ENCODE measurements around the gene MOV10L1. TPM values are rescaled to one million over a fixed set of nuclear protein-coding genes. Genes with fewer than 3 reads are reported as not detected.

MOV10L1 gene
- total RNA-seq, 4 donors from 2014 or later = 0.33 to 1.5 (median 1.0) TPM

- 28 to 32% methylated on average over 19 of the region's 19 CpGs for WGBS, 2 donors
- Histone ChIP-seq H3K4me3 (replicated peaks in 1 of 3) (no peak overlapping the region), H3K4me1 (peaks cover 4 to 27% of the 10 kb centered on the region in 2 donors), H3K27me3 (no peaks in the 10 kb centered on the region), H3K27ac (peak overlapping the region; percentile 8 to 65 (median 56)), H3K36me3 (no peaks in the 10 kb centered on the region), H3K9me3 (no peaks in the 10 kb centered on the region)
- DNase-seq = peak; percentile 59 to 61
- TF ChIP-seq, protein P1, sequence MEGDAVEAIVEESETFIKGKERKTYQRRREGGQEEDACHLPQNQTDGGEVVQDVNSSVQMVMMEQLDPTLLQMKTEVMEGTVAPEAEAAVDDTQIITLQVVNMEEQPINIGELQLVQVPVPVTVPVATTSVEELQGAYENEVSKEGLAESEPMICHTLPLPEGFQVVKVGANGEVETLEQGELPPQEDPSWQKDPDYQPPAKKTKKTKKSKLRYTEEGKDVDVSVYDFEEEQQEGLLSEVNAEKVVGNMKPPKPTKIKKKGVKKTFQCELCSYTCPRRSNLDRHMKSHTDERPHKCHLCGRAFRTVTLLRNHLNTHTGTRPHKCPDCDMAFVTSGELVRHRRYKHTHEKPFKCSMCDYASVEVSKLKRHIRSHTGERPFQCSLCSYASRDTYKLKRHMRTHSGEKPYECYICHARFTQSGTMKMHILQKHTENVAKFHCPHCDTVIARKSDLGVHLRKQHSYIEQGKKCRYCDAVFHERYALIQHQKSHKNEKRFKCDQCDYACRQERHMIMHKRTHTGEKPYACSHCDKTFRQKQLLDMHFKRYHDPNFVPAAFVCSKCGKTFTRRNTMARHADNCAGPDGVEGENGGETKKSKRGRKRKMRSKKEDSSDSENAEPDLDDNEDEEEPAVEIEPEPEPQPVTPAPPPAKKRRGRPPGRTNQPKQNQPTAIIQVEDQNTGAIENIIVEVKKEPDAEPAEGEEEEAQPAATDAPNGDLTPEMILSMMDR (IDR thresholded peaks at IDR 0.05) = no peak
- no peak for TF ChIP-seq POLR2A (IDR thresholded peaks at IDR 0.05)
- intact Hi-C loops (cut with DNase I) = no loop called here
Observed at GRCh38 chr22:50114221-50115021, 24.6 kb downstream of the MOV10L1 start.

DNA sequence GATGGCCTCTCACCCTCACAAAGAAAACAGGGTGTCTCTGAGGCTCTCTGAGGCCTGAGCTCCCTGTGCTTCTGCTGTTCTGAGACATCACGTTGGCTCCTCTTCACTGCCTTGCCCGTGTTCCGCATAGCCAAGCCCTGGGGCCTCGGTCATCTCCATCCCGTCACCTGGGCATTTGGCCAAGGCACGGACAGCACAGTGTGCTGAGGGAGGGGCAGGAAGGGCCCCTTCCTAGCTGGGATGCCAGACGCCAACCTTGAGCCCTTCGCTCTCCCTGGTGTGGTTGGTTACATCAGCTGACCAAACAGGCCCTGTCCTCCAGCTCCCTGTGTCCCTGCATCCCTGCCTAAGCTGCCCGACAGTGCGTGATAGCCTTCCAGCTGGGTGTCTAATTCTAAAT lies 25.9 kb downstream of the MOV10L1 start:
- no peaks in the 10 kb centered on the region for H3K27me3 ChIP-seq
- H3K27ac ChIP-seq = no peak overlapping the region
- H3K4me3 ChIP-seq (replicated peaks in 1 of 3) = no peak overlapping the region
- DNase-seq = peak; percentile 41 to 48
- no peak for TF ChIP-seq POLR2A (IDR thresholded peaks at IDR 0.05)
- TF ChIP-seq, protein P1 (IDR thresholded peaks at IDR 0.05) = no peak
- 53 to 54% methylated on average over 8 to 10 of the region's 10 CpGs for WGBS, 2 donors
- intact Hi-C loops (cut with DNase I) = no loop called here
- H3K9me3 ChIP-seq = no peaks in the 10 kb centered on the region
- H3K36me3 ChIP-seq = no peaks in the 10 kb centered on the region
- peaks cover 6 to 31% of the 10 kb centered on the region in 2 donors for H3K4me1 ChIP-seq

DNA sequence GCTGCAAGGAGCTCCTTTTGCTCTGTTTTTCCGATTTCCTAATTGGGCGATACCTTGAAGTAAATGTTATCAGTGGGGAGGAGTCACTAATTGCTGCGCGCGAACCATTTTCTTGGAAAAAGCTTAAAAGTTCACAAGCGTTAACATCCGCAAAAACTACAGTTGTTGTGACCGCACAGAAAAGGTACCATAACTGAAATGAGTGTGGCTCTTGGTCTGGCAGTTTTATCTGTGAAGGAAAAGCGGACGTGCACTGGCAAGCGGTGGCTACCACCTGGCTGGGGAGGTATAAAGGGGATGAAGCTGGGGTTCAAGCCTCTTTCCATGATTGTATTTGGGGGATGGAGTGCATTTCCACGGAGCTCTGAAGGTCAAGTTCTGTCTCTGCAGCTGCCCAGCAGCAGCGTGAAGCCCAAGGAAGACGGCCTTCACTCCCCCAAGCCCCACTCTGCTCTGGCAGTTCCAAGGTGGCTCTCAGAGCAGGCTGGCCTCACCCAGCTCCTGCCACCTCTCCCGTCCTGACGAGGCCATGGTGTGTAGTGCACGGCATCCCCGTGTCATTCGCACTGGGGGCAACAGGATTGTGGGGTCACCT lies 27.5 kb downstream of the MOV10L1 start:
- no peak for TF ChIP-seq POLR2A (IDR thresholded peaks at IDR 0.05)
- TF ChIP-seq, protein P1 (IDR thresholded peaks at IDR 0.05) = no peak
- no peaks in the 10 kb centered on the region for H3K36me3 ChIP-seq
- H3K27me3 ChIP-seq = no peaks in the 10 kb centered on the region
- intact Hi-C loops (cut with DNase I) = no loop called here
- 89 to 92% methylated on average over 17 to 19 of the region's 19 CpGs for WGBS, 2 donors
- peaks cover 11 to 39% of the 10 kb centered on the region in 2 donors for H3K4me1 ChIP-seq
- H3K4me3 ChIP-seq (replicated peaks in 1 of 3) = no peak overlapping the region
- no peak overlapping the region for H3K27ac ChIP-seq
- no peaks in the 10 kb centered on the region for H3K9me3 ChIP-seq
- no peak for DNase-seq

GRCh38 chr22:50118129-50118528 lies 28.3 kb downstream of the MOV10L1 start:
- no peaks in the 10 kb centered on the region for H3K9me3 ChIP-seq
- H3K4me1 ChIP-seq = peaks cover 11 to 34% of the 10 kb centered on the region in 2 donors
- H3K27ac ChIP-seq = no peak overlapping the region
- intact Hi-C loops (cut with DNase I) = no loop called here
- H3K27me3 ChIP-seq = no peaks in the 10 kb centered on the region
- H3K36me3 ChIP-seq = no peaks in the 10 kb centered on the region
- 71 to 82% methylated on average over 3 of the region's 3 CpGs for WGBS, 2 donors
- no peak overlapping the region for H3K4me3 ChIP-seq (replicated peaks in 1 of 3)
- TF ChIP-seq, protein P1 (IDR thresholded peaks at IDR 0.05) = no peak
- TF ChIP-seq POLR2A (IDR thresholded peaks at IDR 0.05) = no peak
- no peak for DNase-seq

All from thyroid gland (tissue), 4 donors.